ENCODE data around the gene ARPC4.

- no peak for TF ChIP-seq CTCF (IDR thresholded peaks at IDR 0.05; ENCODE audit: insufficient read depth, low read length)
- no peak for TF ChIP-seq POLR2AphosphoS5 (IDR thresholded peaks at IDR 0.05; ENCODE audit: low read depth)
- no peak for TF ChIP-seq REST (IDR thresholded peaks at IDR 0.05; ENCODE audit: insufficient replicate concordance, low read depth)
- no peak for TF ChIP-seq GABPA (IDR thresholded peaks at IDR 0.05; ENCODE audit: low read depth)
Measured at GRCh38 chr3:9749296-9749644, 43.6 kb upstream of the ARPC4 start.

Data from HL-60 (cell line).